Activated CD4-positive, alpha-beta T cell treated with anti-CD3 and anti-CD28 coated beads, Interleukin-2, amount 50 U/mL, for 4 hours (primary cell): ENCODE measurements around the gene BCR.

ENCODE experiments used
- DNase-seq, 2 experiments: peaks; one replicate each; pipeline ENCODE4 v3.0.0-alpha.2; 2020

BCR gene

DNA sequence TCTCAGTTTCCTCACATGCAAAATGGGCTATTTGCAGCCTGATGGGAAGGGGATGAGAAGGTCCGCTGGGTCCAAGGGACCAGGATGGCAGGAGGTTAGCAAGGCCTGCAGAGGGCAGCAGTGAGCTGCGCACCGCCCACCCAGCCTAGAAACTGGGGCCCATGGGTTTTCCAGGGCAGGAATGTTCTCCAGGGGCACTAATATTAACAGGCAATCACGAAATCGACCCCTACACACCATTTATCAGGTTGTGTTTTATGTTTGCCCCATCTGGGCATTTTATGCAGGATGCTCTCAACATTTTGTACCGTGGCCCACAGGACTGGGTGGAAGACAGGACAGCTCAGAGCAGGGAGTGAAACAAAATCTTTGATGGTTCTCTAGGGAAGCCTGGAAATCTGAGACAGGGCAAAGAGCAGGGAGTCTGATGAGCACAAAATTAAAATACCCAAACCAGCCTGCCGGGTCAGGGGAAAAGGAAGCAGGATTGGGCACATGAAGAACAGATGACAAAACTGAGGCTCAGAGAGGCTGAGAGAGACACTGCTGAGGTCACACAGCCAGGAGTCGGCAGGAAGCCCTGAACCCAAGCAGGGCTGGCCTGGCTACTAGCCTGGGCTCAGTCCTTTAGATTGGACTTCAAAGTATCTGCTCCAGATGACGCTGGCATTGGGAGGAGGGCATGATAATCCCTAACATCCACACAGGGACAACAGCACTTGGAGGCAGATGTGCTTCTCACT is 1.6 kb upstream of the BCR start:
- DNase-seq: peak; percentile 56 to 58

DNA sequence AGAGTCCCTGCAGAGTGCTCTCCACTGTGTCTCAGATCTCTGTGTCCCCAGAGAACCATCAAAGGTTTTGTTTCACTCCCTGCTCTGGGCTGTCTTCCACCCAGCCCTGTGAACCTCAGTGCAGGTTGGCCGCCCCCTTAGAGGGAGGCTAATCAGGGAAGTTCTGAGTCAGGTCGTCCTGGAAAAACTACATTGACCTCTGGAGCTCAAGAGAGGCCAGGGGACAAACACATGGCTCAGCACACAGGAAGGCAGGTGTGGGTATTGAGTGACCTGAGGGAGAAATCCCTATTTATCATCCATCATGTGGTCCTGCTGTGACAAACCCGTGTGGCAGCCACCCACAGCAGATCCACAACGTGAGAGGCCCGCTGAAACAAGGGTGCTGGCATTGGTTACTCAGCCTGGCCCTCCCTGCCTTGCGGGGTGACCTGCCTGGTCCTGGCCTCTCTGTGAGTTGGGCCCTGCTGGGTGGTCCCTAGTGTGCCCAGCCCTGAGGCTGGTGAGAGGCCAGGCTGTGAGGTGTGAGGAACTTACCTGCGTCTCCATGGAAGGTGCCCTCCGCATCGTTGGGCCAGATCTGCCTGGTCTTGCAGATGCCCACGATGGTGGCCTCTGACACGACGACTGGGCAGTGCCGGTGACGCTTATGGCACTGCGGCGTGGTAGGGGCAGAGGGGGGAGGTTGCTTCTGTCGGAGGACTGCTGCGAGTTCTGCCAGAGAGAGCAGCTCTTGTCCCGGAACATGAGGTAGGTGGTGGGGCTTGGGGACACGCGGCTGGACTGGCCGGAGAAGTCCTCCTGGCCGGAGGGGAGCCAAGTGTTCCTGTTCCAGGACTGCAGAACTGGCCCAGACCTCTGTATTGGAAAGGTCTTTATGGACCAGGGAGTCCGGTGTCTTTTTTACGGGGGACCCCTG is 669 bp upstream of the BCR start:
- no peak for DNase-seq

DNA sequence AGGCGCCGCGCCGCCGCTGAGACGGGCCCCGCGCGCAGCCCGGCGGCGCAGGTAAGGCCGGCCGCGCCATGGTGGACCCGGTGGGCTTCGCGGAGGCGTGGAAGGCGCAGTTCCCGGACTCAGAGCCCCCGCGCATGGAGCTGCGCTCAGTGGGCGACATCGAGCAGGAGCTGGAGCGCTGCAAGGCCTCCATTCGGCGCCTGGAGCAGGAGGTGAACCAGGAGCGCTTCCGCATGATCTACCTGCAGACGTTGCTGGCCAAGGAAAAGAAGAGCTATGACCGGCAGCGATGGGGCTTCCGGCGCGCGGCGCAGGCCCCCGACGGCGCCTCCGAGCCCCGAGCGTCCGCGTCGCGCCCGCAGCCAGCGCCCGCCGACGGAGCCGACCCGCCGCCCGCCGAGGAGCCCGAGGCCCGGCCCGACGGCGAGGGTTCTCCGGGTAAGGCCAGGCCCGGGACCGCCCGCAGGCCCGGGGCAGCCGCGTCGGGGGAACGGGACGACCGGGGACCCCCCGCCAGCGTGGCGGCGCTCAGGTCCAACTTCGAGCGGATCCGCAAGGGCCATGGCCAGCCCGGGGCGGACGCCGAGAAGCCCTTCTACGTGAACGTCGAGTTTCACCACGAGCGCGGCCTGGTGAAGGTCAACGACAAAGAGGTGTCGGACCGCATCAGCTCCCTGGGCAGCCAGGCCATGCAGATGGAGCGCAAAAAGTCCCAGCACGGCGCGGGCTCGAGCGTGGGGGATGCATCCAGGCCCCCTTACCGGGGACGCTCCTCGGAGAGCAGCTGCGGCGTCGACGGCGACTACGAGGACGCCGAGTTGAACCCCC is 798 bp downstream of the BCR start:
- DNase-seq: no peak

DNA sequence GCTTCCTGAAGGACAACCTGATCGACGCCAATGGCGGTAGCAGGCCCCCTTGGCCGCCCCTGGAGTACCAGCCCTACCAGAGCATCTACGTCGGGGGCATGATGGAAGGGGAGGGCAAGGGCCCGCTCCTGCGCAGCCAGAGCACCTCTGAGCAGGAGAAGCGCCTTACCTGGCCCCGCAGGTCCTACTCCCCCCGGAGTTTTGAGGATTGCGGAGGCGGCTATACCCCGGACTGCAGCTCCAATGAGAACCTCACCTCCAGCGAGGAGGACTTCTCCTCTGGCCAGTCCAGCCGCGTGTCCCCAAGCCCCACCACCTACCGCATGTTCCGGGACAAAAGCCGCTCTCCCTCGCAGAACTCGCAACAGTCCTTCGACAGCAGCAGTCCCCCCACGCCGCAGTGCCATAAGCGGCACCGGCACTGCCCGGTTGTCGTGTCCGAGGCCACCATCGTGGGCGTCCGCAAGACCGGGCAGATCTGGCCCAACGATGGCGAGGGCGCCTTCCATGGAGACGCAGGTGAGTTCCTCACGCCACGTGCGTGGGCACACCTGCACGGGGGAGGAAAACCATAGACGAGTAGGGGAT is 1.5 kb downstream of the BCR start:
- DNase-seq: no peak

DNA sequence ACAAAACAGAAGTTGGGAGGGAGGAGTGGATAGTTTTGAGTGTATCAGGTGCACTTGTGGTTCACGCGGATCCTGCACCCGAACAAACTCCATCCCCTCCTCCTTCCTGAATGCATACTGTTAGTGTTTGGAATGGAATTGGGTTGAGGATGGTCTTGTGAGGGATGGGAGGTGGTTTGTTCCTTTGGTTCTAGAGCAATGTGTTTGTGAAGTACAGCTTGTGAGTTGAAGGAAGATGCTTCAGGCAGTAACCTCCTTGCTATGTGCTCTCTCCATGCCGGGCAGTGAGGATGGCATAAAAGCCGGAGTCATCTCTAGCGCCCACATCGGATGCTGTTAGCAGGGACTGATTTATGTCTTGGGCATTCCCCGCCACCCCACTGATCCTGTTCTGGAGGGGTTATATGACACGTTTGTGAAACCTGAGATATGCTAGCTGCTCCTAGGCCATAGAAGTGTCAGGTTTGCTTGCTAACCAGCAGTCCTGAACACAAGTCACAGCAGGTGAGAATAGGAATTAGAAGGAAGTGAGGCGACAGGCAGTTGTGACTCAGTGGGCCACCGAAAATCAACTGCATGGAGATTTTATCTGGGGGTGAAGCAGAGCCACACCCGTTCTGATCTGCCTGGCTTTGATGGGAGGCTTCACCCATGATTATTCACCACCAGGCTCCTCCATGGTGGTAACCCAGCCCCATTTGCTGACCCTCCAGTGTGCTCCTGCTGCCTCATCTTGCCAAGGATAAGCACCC is 2.2 kb downstream of the BCR start:
- peak; percentile 49 to 67 for DNase-seq

DNA sequence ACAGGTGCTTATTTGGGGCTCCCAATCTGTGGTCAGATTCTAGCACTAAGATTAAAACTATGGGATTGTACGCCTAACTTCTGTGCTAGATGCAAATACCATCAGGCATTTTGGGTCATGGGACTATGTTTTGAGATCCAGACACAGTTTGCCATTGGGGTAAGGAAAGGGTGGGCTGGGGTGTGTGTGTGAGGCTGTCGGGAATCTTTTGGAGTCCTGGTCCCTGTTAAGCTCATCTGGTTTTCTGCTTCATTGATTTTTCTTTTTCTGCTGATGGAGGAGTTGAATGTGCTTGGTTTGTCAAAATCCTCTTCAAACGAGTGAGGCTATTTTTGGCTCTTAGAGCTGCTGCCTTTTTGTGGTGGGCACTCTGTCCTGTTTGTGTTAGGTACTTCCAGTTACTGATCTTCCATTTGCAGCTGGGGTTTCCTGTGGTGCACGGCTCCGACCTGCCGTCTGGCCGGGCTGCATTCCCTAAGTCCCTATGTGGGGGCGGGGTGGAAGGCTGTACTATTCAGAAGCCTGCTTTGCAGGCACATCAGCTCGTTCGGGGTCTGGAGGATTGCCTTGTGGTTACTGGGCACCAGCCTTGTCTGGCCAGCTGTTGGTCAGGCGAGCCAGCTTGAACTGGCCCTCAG is 2.9 kb downstream of the BCR start:
- no peak for DNase-seq

DNA sequence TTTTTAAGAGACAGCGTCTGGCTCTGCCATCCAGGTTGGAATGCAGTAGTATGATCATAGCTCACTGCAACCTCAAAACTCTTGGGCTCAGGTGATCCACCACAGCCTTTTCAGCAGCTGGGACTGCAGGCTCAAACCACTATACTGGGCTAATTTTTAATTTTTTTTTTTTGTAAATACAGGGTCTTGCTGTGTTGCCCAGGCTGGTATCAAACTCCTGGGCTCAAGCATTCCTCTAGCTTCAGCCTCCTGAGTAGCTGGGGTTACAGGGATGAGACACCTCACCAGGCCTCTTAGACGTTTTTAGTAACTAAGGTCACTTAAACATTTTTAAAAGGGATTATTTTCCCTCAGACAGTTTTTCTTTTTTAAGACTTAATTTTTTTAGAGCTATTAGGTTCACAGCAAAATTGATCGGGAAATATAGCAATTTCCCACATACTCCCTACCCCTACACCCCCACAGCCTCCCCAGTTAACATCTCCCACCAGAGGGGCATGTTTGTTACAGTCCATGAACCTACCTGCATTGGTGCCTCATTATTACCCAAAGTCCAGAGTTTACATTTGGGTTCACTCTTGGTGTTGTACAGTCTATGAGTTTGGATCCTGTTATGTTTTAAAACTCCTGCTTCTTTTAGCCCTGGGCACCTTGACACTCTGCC is 3.9 kb downstream of the BCR start:
- DNase-seq: no peak

DNA sequence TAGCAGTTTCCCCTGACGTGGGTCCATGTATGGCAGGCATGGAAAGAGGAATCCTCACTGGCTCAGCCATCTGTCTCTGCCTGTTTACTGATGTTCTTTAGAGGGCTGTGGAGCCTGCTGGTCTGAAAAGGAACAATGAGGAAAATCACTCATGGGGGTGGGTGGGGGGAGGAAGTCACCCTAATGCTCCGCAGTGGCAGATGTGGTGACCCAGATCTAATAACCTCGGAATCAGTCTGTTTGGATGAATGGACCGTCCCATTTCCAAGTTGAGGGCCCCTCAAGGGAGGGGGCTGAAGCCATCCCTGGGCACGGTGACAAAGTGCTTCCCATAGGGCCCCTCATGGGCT is 4.4 kb downstream of the BCR start:
- no peak for DNase-seq

DNA sequence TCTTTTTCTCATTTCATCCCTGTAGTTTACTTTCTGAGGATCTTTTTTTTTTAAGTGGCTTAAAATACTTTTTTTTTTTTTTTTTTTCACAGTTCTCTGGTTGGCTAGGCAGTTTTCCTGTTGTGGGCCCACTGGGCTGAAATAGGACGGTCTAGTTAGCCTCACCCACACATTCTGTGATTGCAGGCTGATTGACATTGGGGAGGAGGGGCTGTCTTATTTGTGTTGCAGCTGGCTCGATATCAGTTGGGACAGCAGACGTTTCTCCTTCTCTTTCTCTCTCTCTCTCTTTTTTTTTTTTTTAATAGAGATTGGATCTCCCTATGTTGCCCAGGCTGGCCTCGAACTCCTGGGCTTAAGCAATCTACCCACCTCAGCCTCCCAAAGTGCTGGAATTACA is 6.9 kb downstream of the BCR start:
- DNase-seq: no peak

DNA sequence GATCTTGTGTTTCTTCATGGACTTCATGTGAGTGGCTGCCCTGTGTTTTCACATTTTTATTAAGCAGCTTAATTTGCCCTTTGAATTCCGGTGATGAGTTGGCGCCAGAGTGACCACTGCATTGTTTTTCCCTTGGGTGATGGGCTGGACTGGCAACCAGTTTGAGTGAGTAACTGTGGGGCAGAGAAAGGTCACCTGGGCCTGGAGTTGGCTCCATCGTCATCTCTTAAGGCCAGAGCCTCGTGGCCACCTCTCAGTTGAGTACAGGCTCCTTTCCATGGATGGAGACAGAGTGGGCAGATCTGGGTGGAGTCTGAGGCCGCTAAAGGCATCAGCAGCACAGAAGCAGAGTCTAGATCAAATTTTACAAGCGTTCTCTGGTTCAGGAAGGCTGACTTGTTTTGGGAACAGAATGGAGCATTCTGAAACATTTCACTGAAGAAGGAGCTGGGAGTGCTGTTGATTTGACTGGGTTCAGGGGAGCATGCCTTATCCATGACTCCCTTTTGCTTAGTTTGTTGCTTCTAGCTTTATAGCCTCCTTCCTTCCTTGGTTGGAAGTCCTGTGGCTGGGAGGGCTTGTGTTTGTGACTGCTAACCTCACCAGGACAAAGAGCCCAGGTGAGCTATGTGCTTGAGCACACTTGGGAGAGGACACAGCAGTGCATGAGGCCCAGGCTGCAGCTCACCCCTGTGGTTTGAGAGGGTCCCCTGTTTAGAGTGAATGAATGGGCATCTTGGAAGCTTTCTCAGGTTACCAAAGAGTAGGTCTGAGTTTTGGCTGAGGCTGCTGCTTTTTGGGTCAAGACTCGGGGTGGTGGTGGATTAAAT is 7.8 kb downstream of the BCR start:
- no peak for DNase-seq

DNA sequence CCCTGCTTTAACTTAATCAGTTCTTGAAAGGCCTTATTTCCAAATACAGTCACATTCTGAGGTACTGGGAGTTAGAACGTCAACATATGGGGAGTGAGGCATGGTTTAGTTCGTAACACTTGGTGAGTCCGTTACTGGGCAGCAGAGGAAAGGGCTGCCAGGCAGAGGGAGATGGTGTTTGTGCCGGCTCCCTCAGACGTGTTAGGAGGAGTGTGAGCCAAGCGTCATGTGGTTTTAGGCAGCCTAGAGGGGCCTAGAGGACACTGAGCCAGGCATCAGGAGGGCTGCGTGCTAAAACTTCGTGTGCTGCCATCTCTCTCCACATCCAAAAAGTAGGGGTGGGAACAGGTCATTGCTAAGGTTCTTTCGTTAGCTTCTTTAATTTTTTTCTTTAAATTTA is 10.2 kb downstream of the BCR start:
- DNase-seq: no peak

DNA sequence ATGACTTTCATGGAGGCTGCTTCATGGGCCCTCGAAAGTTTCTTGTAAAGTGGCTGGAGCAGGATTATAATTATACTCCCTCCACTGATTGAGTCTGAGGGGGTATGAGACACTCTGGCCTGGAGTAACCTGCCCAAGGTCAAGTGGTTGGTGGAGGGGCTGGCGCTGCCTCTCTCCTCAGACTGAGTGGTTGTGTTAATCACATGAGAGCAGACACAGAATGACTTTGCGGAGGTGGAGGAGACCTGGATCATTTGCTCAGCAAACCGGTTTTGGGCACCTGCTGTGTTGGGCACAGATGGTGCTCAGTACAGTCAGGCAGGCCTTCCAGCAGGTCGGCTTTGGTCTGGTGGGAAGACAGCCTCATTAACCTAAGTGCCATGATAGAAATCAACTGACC is 11.8 kb downstream of the BCR start:
- no peak for DNase-seq

DNA sequence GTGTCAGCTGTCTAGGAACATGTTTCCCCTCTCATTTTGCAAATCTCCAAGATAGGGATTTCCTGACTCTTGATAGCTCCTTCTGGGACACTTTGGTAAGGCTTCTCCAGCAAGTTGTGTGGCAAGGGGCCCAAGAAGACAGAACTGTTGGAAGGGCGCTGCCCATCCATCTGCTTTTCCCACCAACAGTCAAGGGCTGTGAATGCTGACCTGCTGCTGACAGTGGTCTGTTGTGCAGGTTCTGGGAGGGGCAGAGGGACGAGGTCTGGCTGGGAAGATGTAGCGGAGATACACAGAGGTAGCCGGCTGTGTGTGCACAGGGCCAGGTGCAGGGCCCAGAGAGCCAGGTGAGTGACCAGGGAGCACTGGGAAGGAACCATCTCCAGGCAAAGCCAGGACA is 12.2 kb downstream of the BCR start:
- no peak for DNase-seq

DNA sequence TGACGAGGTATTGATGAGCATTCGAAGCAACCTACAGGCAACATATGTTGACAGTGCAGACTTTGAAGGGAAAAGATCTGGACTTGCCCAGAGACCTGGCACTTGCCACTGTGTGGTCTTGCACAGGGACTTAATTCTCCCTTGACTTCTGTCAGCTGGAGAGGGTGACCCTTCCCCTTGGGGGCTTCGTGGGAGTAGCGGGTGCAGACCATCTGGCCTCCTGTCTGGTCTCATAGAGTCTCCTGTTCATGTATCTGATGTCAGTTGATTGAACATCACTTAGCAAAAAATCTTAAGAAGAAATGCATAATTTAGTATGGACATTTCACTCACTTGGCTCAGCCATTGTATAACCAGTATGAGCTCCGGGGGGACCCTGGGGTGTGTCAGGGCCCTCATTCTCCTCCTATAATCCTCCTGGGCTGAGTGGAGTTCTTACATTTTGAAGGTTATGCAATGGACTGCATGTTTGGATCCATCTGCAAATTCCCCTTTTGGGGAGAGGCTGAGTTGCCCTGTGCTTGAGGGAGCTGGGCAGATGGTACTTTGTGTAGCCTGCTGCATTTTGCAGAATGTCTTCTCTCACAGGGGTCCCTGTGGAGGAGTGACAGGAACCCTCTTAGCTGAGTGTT is 13.0 kb downstream of the BCR start:
- DNase-seq: no peak

DNA sequence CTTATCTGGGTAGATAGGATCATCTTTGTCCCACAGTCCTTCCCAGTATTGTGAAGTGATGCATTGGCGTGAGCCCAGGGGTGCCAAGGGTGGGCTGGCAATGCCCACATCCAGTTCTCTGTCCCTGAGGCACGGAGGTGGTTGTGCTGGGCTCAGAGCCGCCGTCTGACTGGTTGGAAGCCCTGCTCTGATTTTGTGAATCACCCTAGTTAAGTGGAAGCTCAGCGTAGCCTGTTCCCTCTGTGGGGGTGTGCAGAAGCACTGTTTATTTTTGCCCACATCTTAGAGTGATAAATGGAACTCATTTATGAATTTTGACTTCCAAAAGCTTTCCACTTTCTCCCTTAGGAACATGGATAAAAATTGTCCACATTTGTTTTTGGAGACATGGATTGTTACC is 13.6 kb downstream of the BCR start:
- no peak for DNase-seq

DNA sequence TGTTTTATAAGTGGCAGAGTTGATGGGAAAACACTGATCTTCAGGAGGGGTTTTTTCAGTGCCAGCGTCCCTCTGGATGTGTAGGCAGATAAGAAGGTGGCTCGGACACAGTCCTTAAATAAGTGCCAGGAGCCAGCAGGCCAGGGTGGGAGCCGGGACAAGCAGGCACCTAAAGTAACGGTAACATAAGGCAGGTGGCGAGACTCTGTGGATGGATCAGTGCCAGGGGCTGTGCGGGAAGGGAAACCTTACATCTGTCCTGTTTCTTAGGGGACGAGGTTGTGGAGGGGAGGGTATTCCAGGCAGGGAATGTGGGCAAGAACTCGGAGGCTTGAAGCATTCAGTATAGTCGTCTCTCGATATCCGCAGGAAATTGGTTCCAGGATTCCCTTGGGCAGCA is 15.9 kb downstream of the BCR start:
- DNase-seq: no peak

DNA sequence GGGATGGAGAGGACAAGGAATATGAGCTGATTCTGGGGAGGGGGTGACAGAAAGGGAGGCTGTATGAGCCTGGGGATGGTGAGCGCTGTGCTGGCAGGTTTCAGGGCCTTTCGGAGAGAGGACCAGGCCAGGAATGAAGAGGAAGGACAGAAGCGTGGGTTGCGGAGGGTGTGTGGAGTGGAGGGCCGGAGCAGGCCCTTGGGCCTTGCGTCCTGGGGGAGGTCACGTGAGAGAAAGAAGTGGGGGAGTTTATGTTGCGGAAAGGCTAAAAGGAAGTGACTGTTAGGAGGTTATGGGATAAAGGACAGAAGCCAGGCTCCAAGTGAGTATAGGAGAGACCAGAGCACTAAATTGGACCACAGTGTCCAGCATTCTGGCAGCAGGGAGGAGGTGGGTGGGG is 17.5 kb downstream of the BCR start:
- DNase-seq: no peak

DNA sequence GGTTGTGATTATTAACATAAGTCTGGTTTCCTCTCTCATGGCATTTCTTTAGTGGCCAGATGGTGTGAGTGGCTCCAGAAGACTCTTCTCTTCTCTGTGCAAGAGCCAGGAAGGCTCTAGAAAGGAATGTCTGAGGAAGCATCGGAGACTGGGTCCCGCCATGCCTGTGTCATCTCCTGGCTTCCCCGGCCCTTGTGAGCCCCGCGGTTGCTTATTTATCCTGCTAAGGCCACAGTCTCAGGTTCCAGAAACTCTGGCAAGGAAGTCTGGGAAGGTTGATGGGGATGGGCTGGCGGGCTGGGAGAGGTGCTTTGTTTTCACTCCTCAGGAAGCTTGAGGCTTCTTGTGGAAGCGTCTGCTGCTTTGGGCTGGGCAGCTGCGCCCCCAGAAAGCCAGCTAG is 18.9 kb downstream of the BCR start:
- DNase-seq: no peak

DNA sequence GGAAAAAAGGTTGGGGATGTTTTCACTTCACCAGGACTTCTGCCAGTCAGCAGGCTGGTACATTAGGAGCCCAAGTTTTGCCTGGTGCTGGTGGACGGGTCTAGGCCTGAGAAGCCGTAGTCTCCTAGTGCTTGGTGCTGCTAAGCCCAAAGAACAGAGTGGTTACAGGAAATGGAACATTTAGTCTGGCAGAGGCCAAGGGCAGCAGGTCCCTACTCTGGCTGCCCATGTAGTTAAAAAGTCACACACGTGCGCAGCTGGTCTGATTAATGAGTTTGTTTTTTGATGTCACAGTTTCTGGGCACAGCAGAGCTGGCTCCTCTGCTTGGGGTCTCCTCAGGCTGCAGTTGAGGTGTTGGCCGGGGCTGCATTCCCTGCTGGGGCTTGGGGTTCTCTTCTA is 20.6 kb downstream of the BCR start:
- no peak for DNase-seq
